Measurements from ENCODE around the gene ABCG1.

The ABCG1 gene

GRCh38 chr21:42330380-42331371 is 111.7 kb downstream of the ABCG1 start:
- no peak for DNase-seq

- no peak for DNase-seq
Observed at GRCh38 chr21:42331660-42332059, 112.7 kb downstream of the ABCG1 start.

GRCh38 chr21:42332557-42333317 is 113.8 kb downstream of the ABCG1 start:
- DNase-seq = no peak

GRCh38 chr21:42336054-42336453 is 117.1 kb downstream of the ABCG1 start:
- no peak for DNase-seq

- DNase-seq = no peak
Observed at GRCh38 chr21:42337276-42337675, 118.3 kb downstream of the ABCG1 start.

GRCh38 chr21:42337830-42338728 is 119.1 kb downstream of the ABCG1 start:
- DNase-seq = peak; percentile 73 to 78

- no peak for DNase-seq
Observed at GRCh38 chr21:42338729-42339715, 120.1 kb downstream of the ABCG1 start.

- no peak for DNase-seq
Observed at GRCh38 chr21:42340187-42341050, 121.5 kb downstream of the ABCG1 start.

- DNase-seq = no peak
Observed at GRCh38 chr21:42341776-42342542, 123.0 kb downstream of the ABCG1 start.

- no peak for DNase-seq
Observed at GRCh38 chr21:42343101-42343500, 124.2 kb downstream of the ABCG1 start.

- DNase-seq = no peak
Observed at GRCh38 chr21:42343556-42343955, 124.6 kb downstream of the ABCG1 start.

- no peak for DNase-seq
Observed at GRCh38 chr21:42343963-42344510, 125.1 kb downstream of the ABCG1 start.

- no peak for DNase-seq
Observed at GRCh38 chr21:42344631-42345030, 125.7 kb downstream of the ABCG1 start.

GRCh38 chr21:42346441-42346840 is 127.5 kb downstream of the ABCG1 start:
- DNase-seq = no peak
